ENCODE measurements around the gene POU2AF1. TPM values are rescaled to one million over a fixed set of nuclear protein-coding genes. Genes with fewer than 3 reads are reported as not detected.

POU2AF1 gene
- total RNA-seq, 1 donor from 2014 or later: 0.11 TPM

DNA sequence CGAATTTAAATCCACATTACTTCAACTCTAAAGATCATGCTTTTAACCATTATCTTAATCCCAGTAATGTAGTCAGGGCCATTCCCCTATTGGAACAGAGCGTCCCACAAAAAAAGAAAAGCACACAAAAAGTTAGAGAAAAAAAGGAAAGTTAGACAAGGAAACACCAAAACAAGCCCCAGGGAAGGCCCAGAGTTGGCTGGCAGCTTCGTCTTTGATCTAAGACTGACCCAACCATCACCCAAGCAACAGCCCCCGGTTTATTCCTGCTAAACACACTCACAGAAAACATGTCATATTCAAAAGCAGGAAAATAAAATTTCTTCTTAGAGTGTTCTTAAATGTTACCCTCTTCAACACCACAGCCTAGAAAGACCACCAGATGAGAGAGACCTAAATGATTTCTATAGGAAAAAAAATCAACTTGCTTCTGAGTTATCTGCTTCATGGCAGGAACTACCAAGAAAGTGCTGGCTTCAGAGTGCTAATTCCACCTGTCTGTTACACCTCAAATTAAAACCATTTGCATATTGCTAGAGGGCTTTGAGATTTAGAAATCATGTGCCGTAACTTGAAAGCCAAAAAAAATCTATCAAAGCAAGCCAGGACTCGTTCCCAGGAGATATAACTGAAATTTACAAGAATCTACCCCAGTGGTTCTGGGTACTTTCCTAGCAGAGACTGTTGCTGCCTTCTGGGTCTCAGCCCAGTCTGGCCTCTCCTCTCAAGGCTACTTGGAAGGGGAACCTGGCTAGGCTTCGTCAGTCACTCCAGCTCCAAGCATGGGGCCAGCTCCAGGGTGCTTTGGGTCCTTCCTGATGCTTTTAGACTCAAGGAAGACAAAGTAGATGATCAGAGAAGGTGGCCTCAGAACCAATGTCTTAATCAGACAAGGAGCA is 49.5 kb downstream of the POU2AF1 start:
- intact Hi-C loops (cut with DNase I): loop anchor here (10.0 kb wide), 2 partner anchors 125 to 405 kb away; no protein-coding TSS in a partner anchor
- H3K4me1 ChIP-seq: peaks cover 34 to 62% of the 10 kb centered on the region in 2 donors
- H3K36me3 ChIP-seq: no peaks in the 10 kb centered on the region
- peak overlapping the region; percentile 89 to 92 for H3K27ac ChIP-seq
- TF ChIP-seq, protein P1, sequence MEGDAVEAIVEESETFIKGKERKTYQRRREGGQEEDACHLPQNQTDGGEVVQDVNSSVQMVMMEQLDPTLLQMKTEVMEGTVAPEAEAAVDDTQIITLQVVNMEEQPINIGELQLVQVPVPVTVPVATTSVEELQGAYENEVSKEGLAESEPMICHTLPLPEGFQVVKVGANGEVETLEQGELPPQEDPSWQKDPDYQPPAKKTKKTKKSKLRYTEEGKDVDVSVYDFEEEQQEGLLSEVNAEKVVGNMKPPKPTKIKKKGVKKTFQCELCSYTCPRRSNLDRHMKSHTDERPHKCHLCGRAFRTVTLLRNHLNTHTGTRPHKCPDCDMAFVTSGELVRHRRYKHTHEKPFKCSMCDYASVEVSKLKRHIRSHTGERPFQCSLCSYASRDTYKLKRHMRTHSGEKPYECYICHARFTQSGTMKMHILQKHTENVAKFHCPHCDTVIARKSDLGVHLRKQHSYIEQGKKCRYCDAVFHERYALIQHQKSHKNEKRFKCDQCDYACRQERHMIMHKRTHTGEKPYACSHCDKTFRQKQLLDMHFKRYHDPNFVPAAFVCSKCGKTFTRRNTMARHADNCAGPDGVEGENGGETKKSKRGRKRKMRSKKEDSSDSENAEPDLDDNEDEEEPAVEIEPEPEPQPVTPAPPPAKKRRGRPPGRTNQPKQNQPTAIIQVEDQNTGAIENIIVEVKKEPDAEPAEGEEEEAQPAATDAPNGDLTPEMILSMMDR (IDR thresholded peaks at IDR 0.05): no peak
- H3K4me3 ChIP-seq: no peak overlapping the region
- H3K27me3 ChIP-seq: no peaks in the 10 kb centered on the region
- DNase-seq (ENCODE audit: low spot score in 2 of 2): peak; percentile 37 to 75
- H3K9me3 ChIP-seq: no peaks in the 10 kb centered on the region

DNA sequence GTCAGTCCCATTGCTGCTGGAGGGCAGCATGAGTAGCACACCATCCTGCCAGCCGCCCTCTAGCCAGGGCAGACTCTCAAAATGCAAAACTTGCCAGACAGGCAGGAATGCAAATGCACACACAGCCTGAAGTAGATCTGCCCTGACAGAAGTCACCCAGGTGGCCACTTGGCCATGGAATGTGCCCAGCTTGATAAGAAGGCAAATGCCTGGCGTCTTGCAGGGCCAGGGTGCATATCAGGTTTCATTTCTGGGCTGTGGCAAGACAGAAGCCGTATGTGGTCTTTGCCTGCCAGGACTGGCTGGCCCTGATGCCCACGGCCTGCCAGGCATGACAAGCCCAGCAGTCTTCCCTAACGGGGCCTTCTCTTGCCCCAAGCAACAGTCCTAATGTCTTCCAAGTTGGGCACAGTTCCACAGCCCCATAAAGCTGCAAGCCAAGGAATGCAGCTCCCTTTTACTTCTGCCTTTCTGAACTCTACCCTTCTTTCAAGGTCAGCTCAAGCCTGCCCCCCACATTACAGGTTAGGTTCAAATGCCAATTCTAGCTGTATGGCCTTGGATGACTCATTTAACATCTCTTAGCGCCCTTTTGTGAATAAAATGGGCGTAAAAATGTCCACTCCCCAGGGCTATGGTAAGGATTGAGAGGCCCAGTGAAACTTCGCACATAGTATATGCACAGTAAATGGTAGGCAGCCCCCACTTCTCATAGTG is 51.0 kb downstream of the POU2AF1 start:
- no peaks in the 10 kb centered on the region for H3K9me3 ChIP-seq
- no peak overlapping the region for H3K4me3 ChIP-seq
- H3K27me3 ChIP-seq: no peaks in the 10 kb centered on the region
- TF ChIP-seq, protein P1 (IDR thresholded peaks at IDR 0.05): no peak
- DNase-seq (ENCODE audit: low spot score in 2 of 2): peak in 1 of 2 donors; percentile 72
- H3K27ac ChIP-seq: peak overlapping the region; percentile 89 to 92
- intact Hi-C loops (cut with DNase I): loop anchor here (10.0 kb wide), 2 partner anchors 123 to 407 kb away; no protein-coding TSS in a partner anchor
- peaks cover 34 to 57% of the 10 kb centered on the region in 2 donors for H3K4me1 ChIP-seq
- H3K36me3 ChIP-seq: no peaks in the 10 kb centered on the region

DNA sequence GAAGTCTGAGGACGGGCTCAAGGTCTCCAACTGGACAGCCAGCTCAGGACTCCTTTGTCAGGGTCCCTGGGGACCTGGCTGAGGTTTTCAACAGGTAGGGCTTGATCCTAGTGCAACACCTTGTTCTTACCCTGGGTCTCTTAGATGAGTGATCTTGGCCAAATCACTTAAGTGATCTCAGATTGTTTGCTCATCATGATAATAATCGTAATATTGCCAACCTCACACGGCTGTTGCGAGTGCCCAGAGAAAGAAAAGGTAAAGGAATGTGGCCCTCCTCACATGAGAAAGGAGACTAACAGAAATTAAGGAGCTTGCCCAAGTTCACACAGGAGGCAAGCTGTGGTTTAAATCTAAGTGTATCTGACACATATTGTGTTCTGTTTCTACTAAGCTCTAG is 52.3 kb downstream of the POU2AF1 start:
- Histone ChIP-seq H3K4me1 (peaks cover 32 to 50% of the 10 kb centered on the region in 2 donors), H3K36me3 (no peaks in the 10 kb centered on the region), H3K9me3 (no peaks in the 10 kb centered on the region), H3K27me3 (no peaks in the 10 kb centered on the region), H3K4me3 (no peak overlapping the region), H3K27ac (peak overlapping the region; percentile 89 to 92)
- TF ChIP-seq, protein P1 (IDR thresholded peaks at IDR 0.05): no peak
- intact Hi-C loops (cut with DNase I): loop anchor here (10.0 kb wide), 2 partner anchors 122 to 408 kb away; no protein-coding TSS in a partner anchor
- no peak for DNase-seq (ENCODE audit: low spot score in 2 of 2)

DNA sequence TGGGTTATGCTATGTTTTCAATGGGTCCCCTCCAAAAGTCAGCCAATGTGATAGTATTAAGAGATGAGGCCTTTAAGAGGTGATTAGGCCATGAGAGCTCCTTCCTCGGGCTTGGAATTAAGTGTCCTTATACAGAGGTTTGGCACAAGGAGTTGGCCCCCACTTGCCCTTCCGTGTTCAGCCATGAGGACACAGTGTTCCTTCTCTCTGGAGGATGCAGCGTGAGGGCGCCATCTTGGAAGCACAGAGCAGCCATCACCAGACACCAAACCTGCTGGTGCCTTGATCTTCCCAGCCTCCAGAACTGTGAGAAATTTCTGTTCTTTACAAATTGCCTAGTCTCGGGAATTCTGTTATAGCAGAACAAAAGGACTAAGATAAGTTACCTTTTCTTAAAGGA is 53.8 kb downstream of the POU2AF1 start:
- peaks cover 18 to 46% of the 10 kb centered on the region in 2 donors for H3K4me1 ChIP-seq
- no peaks in the 10 kb centered on the region for H3K36me3 ChIP-seq
- H3K27ac ChIP-seq: peak overlapping the region; percentile 79 to 82

DNA sequence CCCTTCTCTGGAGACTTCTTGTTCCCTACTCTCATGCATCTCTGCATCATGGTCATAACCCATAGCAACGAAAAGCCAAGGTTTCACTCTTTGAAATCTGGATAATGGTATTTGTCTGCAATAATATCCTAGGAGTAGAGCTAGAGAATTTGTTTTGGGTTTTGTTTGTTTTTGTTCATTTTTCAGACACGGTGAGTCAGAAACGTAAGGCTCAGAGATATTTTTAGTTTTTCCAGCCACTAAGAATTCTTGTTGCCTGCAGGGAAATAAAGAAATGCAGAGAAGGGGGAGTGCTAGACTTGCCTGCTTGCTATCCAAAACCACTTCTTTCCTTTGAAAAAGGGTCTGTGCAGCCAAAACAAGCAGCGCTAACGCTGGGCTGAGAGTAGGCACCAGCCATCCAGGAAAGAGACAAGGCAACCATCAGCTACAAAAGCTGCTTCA is 54.8 kb downstream of the POU2AF1 start:
- Histone ChIP-seq H3K27ac (peak overlapping the region; percentile 79 to 82), H3K4me1 (peaks cover 16 to 38% of the 10 kb centered on the region in 2 donors)

More for the DNA sequence above, 53.8 kb downstream of the POU2AF1 start:
- no peak overlapping the region for H3K4me3 ChIP-seq
- intact Hi-C loops (cut with DNase I): loop anchor here (2.0 to 10.0 kb wide), 3 partner anchors 26 to 410 kb away; partner anchors contain the start of gene POU2AF3
- DNase-seq (ENCODE audit: low spot score in 2 of 2): no peak
- TF ChIP-seq, protein P1 (IDR thresholded peaks at IDR 0.05): no peak
- H3K9me3 ChIP-seq: no peaks in the 10 kb centered on the region
- H3K27me3 ChIP-seq: no peaks in the 10 kb centered on the region

More for the DNA sequence above, 54.8 kb downstream of the POU2AF1 start:
- intact Hi-C loops (cut with DNase I): loop anchor here (2.0 to 10.0 kb wide), 4 partner anchors 25 to 1322 kb away; partner anchors contain the start of gene POU2AF3
- Histone ChIP-seq H3K27me3 (no peaks in the 10 kb centered on the region), H3K4me3 (peak overlapping the region; percentile 14 to 15), H3K9me3 (no peaks in the 10 kb centered on the region), H3K36me3 (no peaks in the 10 kb centered on the region)
- TF ChIP-seq, protein P1 (IDR thresholded peaks at IDR 0.05): no peak
- peak in 1 of 2 donors; percentile 78 for DNase-seq (ENCODE audit: low spot score in 2 of 2)
